GM21360 (cell line): Measurements from ENCODE around the gene GRM7.

Source experiments
- ATAC-seq: cut with Tn5 transposase; IDR thresholded peaks from one replicate; pipeline ENCODE4 v1.9.1; 2021; ENCODE audit warnings: mild to moderate bottlenecking, moderate library complexity; ENCODE audit not compliant: unreplicated experiment

Gene GRM7

DNA sequence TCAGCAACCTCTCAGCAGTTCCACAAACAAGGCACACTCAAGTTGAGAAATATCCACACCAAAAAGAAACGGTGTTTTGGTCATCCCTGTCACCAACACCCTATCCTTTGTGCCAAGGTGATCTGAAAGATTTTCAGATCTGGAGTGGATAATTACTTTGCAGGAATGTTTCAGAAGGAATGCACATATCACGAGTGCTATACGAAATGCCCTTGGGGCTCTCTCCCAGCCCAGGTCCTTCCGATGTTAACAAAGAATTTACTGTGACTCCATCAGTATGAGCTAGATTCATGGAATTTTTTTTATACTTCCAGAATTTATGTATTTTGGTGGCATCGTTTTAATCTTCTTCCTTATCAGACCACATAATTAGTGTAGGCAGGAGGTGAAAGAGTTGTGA lies 105.0 kb downstream of the GRM7 start:
- no peak for ATAC-seq

DNA sequence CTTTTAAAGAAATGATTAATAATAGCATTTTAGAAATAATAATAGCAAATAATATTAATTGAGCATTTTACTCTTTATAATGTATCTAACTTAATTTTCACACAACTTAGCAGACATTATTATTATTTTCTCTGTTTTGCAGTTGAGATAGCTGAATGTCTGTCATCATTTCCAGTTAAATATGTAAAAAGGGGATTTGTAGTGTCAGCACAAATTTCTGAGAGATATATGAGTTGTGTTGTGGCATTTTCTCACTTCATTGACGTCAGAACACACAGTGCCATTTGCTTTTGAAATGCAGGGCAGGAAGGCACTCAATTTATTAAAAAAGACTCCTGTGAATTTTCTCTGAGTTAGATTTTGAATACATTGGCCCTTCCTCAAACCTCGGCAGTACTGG lies 111.0 kb downstream of the GRM7 start:
- no peak for ATAC-seq

- no peak for ATAC-seq
These were observed 124.9 kb downstream of the GRM7 start for GRCh38 chr3:6985848-6986247.

- no peak for ATAC-seq
These were observed 128.8 kb downstream of the GRM7 start for GRCh38 chr3:6989608-6990291.

GRCh38 chr3:6994081-6994668 lies 133.3 kb downstream of the GRM7 start:
- no peak for ATAC-seq

DNA sequence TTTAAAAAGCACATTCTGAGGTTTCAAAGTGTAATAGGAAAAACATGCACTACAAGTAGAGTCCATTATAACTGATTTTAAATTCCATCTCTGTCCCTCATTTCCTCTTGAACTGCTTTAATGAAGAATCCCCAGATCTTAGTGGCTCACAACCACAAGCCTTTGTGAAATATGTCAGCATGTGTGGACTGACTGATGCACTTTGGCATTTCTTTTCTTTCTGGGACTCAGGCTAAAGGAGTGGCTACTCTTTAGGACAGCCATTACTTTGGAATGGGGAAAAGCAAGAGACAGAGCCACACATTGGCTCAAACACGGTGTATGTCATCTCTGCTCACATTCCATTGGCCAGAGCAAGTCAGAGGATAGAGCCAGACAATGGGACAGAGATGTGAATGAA lies 139.6 kb downstream of the GRM7 start:
- no peak for ATAC-seq

DNA sequence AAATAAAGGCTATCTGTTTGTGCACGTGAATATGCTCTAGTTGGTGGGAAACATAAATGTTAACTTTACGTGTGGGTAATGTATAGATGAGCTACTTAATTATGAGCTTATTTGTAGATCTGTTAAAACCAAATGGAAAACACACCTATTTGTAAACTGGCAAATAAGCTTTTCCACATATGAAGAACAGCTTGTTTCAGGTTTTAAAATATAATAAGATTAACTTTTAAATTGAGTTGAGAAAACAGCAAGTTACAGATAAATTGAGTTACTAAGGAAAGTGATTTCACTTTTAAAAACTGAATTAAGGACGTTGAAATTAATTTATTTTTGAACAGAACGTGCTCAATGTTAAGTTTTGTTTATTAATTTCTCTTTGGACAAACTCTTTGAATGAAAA lies 140.5 kb downstream of the GRM7 start:
- ATAC-seq = no peak

- ATAC-seq = no peak
These were observed 154.9 kb downstream of the GRM7 start for GRCh38 chr3:7015683-7016440.

DNA sequence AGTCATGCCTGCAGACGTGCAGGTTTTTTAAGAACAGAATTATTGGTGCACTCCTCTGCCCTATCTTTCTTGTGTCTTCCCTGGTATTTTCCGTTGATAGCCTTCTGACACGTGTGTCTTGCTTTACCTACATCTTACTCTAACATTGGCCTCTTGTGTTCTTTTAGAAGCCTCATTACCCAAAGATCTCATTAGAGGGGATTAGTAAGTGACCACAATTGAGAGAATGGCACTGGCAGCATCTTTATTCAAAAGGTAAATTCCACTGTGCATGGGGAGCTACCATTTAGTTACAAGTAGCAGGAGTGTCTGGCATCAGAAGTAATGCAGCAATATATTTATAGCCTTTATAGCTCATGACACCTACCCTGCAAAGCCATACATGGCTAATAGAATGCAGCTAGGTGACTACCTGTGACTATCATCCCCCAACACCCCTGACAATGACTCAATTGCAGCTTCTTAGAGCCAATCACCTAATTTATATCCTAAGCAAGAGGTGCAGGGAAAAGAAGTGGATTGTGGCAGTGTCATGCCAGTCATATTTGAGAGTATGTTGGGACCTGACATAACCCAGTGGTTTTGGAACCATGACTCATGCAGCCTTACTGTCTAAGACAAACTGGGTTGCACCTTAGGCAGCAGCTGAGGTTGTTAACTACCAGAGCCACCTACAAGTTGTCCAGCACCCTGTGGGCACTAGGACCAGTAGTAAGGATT lies 164.8 kb downstream of the GRM7 start:
- no peak for ATAC-seq

- ATAC-seq = no peak
These were observed 168.6 kb downstream of the GRM7 start for GRCh38 chr3:7029562-7029961.

- ATAC-seq = no peak
These were observed 177.5 kb downstream of the GRM7 start for GRCh38 chr3:7038394-7038793.

GRCh38 chr3:7062714-7063113 lies 201.8 kb downstream of the GRM7 start:
- no peak for ATAC-seq

- no peak for ATAC-seq
These were observed 209.5 kb downstream of the GRM7 start for GRCh38 chr3:7070461-7070860.

GRCh38 chr3:7074217-7074616 lies 213.3 kb downstream of the GRM7 start:
- no peak for ATAC-seq

GRCh38 chr3:7075117-7075516 lies 214.2 kb downstream of the GRM7 start:
- no peak for ATAC-seq

- no peak for ATAC-seq
These were observed 215.0 kb downstream of the GRM7 start for GRCh38 chr3:7075901-7076300.

DNA sequence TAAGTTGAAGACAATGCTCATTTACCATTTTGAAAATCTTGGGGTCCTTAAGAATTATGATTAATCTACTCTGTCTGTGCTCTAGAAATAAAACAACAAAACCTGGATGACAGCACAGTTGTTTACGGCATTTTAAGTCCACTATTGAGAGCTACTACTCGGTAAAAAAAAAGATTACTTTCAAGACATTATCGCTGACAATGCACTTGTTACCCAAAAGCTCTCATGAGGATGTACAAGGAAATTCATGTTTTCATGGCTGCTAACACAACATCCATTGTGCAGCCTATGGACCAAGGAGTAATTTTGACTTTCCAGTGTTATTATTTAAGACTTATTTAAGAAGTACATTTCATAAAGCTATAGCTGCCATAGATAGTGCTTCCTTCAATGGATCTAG lies 221.3 kb downstream of the GRM7 start:
- ATAC-seq = no peak

- ATAC-seq = no peak
These were observed 225.5 kb downstream of the GRM7 start for GRCh38 chr3:7086417-7086816.

- ATAC-seq = no peak
These were observed 234.2 kb downstream of the GRM7 start for GRCh38 chr3:7095116-7095515.

DNA sequence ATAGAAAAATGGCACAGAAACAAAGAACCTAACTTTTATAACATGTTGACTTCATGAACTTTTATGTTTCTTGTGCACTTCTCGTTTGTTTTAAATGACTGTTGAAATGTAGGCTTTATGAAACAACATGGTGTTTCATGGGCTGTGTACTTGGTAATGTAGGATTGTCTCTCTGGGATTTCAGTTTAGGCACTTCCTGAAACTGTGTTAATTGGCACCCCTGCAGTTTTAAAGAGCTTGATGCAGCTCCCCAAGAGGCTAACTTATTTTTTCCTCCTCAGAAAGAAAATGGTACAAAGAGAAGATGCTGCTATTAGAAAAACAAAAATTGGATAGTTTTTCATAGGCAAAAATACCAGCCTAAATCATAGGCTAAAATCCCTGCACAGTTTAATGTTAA lies 239.2 kb downstream of the GRM7 start:
- no peak for ATAC-seq

GRCh38 chr3:7106635-7107034 lies 245.7 kb downstream of the GRM7 start:
- no peak for ATAC-seq
